K562 (cell line): ENCODE data around the gene SYNGR3. TPM values are rescaled to one million over a fixed set of nuclear protein-coding genes. Genes with fewer than 3 reads are reported as not detected.

ENCODE experiments used
- DNMT1 ChIP-seq: fragments of 450-650 bp; IDR thresholded peaks from 2 replicates; pipeline ENCODE4 v1.6.1; 2016; ENCODE audit warnings: antibody characterized with exemption, mild to moderate bottlenecking
- ELF2 ChIP-seq: fragments of 250-450 bp; sonication (Bioruptor Pico); IDR thresholded peaks from 2 replicates; pipeline ENCODE4 v1.5.0; 2021; ENCODE audit warnings: mild to moderate bottlenecking
- FOXK1 ChIP-seq: sonication (generic); formaldehyde crosslinking; IDR thresholded peaks from 2 replicates; pipeline ENCODE4 v1.8.0; 2022; ENCODE audit warnings: missing genetic modification reagents, mild to moderate bottlenecking, borderline replicate concordance
- GABPB2 ChIP-seq: fragments of 250-450 bp; sonication (Bioruptor Pico); conservative IDR thresholded peaks from 2 replicates; pipeline ENCODE4 v1.5.1; 2021; ENCODE audit warnings: mild to moderate bottlenecking
- KDM5B ChIP-seq: fragments of 200-600 bp; sonication (generic); IDR thresholded peaks from 2 replicates; pipeline ENCODE4 v1.6.1; 2012; ENCODE audit warnings: low read depth, mild to moderate bottlenecking, moderate library complexity, low read length, control low read depth, inconsistent platforms; ENCODE audit not compliant: insufficient replicate concordance
- KLF16 ChIP-seq: IDR thresholded peaks from 2 replicates; pipeline ENCODE4 v1.6.1; 2016; ENCODE audit warnings: antibody characterized with exemption
- LEF1 ChIP-seq: fragments of 450-650 bp; IDR thresholded peaks from 2 replicates; pipeline ENCODE4 v1.6.1; 2016; ENCODE audit warnings: mild to moderate bottlenecking
- MCM7 ChIP-seq, 2 experiments: fragments of 450-650 bp; IDR thresholded peaks; 2 replicates each; pipeline ENCODE4 v1.6.1; 2016 to 2018
- MTA3 ChIP-seq: fragments of 450-650 bp; formaldehyde crosslinking; IDR thresholded peaks from 2 replicates; pipeline ENCODE4 v1.6.1; 2017; ENCODE audit warnings: mild to moderate bottlenecking, borderline replicate concordance
- NFATC3 ChIP-seq: fragments of 450-650 bp; IDR thresholded peaks from 2 replicates; pipeline ENCODE4 v1.6.1; 2017; ENCODE audit warnings: mild to moderate bottlenecking
- PHF21A ChIP-seq: fragments of 450-650 bp; IDR thresholded peaks from 2 replicates; pipeline ENCODE4 v1.6.1; 2017; ENCODE audit warnings: low read depth, borderline replicate concordance
- PTBP1 ChIP-seq: fragments of 200-400 bp; formaldehyde crosslinking; IDR thresholded peaks from 2 replicates; pipeline ENCODE4 v1.6.1; 2017; ENCODE audit warnings: low read depth, low read length
- RBFOX2 ChIP-seq: fragments of 200-400 bp; formaldehyde crosslinking; IDR thresholded peaks from 2 replicates; pipeline ENCODE4 v1.6.1; 2017; ENCODE audit warnings: low read depth, mild to moderate bottlenecking, low read length, moderate library complexity
- RBM39 ChIP-seq: fragments of 200-400 bp; formaldehyde crosslinking; optimal IDR thresholded peaks from 2 replicates; pipeline ENCODE3; 2018; ENCODE audit warnings: low read depth, low read length
- TOE1 ChIP-seq, 2 experiments: fragments of 450-650 bp in 1 of 2; sonication (generic) in 1 of 2; formaldehyde crosslinking in 1 of 2; IDR thresholded peaks; 2 replicates each; pipeline versions ENCODE4 v1.7.1 to v1.8.0; 2016 to 2022; ENCODE audit warnings: borderline replicate concordance in 2 of 2, mild to moderate bottlenecking in 2 of 2, antibody characterized with exemption in 1 of 2, inconsistent platforms in 1 of 2, low read depth in 1 of 2, missing genetic modification reagents in 1 of 2, moderate library complexity in 1 of 2
- ZC3H4 ChIP-seq: sonication (generic); formaldehyde crosslinking; IDR thresholded peaks from 2 replicates; pipeline ENCODE4 v1.9.0; 2021; ENCODE audit warnings: missing genetic modification reagents, borderline replicate concordance
- ZNF586 ChIP-seq: fragments of 450-650 bp; formaldehyde crosslinking; conservative IDR thresholded peaks from 2 replicates; pipeline ENCODE4 v1.4.0; 2020; ENCODE audit warnings: mild to moderate bottlenecking, moderate library complexity
- ZNF717 ChIP-seq: fragments of 250-450 bp; sonication (Bioruptor Pico); IDR thresholded peaks from 2 replicates; pipeline ENCODE4 v1.5.0; 2021
- polyA plus RNA-seq, 8 experiments: library from polyadenylated mRNA; depleted of rRNA in 4 of 8; stranded (reverse) in 5 of 8; unstranded in 3 of 8; fragments of >200 nt; fragmentation: Nextera tagmentation in 2 of 8; fragmentation: Illumina TruSeq in 1 of 8; extraction: Ambion mirVana in 2 of 8; extraction: Trizol in 1 of 8; gene quantifications; 2 replicates each; pipeline versions ENCODE4 v1.2.1 to v1.2.3, GENCODE V29; 2011 to 2014; ENCODE audit warnings: inconsistent platforms in 1 of 8, missing spikeins in 1 of 8
- total RNA-seq, 7 experiments: library from RNA; depleted of rRNA in 6 of 7; stranded (reverse); fragments of >200 nt in 6 of 7; fragmentation: Illumina TruSeq in 2 of 7; extraction: Trizol in 2 of 7; gene quantifications; 2 replicates each; pipeline versions ENCODE4 v1.2.1 to v1.2.3, GENCODE V29; 2011 to 2021; ENCODE audit warnings: low replicate concordance in 1 of 7
- TF ChIP-seq, protein P1 (sequence below): fragments of 250-450 bp; sonication (Bioruptor Pico); IDR thresholded peaks from 2 replicates; pipeline ENCODE4 v1.5.0; 2020; ENCODE audit warnings: mild to moderate bottlenecking, borderline replicate concordance
- TF ChIP-seq, protein P2 (sequence below), 2 experiments: fragments of 250-450 bp in 1 of 2; fragments of 450-650 bp in 1 of 2; sonication (Bioruptor Pico) in 1 of 2; IDR thresholded peaks; 2 replicates each; pipeline versions ENCODE4 v1.6.1 to v1.8.0; 2016 to 2021; ENCODE audit warnings: mild to moderate bottlenecking in 2 of 2, moderate library complexity in 2 of 2, missing compliant biosample characterization in 1 of 2, missing genetic modification characterization in 1 of 2
- TF ChIP-seq, protein P3 (sequence below): fragments of 250-450 bp; sonication (Bioruptor Pico); IDR thresholded peaks from 2 replicates; pipeline ENCODE4 v1.5.0; 2021
- TF ChIP-seq, protein P4 (sequence below), 2 experiments: fragments of 450-650 bp in 1 of 2; sonication (generic) in 1 of 2; formaldehyde crosslinking; conservative IDR thresholded peaks; 2 replicates each; pipeline versions ENCODE4 v1.4.0 to v1.8.1; 2020 to 2022; ENCODE audit warnings: mild to moderate bottlenecking in 1 of 2, missing genetic modification reagents in 1 of 2

The SYNGR3 gene
- total and polyA plus RNA-seq, 9 of the 15 experiments (the other 6 are each of a cell fraction or from before 2014, with no cell fraction given), result 3.7 to 69.2 (median 36.3) TPM

DNA sequence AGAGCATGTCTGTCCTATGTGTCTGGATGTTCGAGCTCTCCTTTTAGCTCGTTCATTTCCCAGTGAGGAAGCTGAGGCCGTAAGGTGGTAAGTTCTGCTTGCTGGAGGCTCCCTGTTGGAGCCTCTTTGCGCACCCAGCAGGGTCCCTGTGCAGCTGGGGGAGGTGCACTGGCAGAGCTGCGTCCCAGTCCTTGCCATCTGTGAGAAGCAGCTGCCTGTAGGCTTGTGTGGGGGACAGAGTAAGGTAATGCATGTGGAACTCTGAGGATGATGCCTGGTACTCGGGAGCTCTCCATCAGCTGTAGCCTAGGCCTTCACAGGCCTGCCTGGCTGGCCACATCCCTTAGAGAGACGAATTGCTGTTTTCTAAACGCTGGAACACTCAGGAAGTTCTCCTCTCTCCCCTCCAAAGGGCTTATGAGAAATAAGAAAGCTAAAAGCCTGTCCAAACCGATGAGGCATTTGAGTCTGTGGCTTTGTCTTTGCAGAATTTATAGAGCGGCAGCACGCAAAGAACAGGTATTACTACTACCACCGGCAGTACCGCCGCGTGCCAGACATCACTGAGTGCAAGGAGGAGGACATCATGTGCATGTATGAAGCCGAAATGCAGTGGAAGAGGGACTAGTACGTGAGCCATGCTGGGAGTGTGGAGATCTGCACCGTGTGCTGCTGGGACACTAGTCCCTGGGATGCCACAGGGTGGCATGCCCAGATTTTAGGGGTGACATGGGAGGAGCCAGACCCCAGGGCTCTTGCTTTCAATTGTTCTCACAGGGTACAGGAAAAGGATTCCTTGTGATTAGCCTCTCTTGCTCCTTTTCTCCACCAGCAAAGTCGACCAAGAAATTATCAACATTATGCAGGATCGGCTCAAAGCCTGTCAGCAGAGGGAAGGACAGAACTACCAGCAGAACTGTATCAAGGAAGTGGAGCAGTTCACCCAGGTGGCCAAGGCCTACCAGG lies 28.8 kb upstream of the SYNGR3 start (continued):
- TF ChIP-seq, protein P1, sequence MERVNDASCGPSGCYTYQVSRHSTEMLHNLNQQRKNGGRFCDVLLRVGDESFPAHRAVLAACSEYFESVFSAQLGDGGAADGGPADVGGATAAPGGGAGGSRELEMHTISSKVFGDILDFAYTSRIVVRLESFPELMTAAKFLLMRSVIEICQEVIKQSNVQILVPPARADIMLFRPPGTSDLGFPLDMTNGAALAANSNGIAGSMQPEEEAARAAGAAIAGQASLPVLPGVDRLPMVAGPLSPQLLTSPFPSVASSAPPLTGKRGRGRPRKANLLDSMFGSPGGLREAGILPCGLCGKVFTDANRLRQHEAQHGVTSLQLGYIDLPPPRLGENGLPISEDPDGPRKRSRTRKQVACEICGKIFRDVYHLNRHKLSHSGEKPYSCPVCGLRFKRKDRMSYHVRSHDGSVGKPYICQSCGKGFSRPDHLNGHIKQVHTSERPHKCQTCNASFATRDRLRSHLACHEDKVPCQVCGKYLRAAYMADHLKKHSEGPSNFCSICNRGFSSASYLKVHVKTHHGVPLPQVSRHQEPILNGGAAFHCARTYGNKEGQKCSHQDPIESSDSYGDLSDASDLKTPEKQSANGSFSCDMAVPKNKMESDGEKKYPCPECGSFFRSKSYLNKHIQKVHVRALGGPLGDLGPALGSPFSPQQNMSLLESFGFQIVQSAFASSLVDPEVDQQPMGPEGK (CRISPR knock-in tag), result no peak
- 0 out of 2 replicates have a peak, but pooled peaks have one; percentile 40 for TF ChIP-seq PHF21A
- TF ChIP-seq RBM39, result peak; percentile 25
- peak; percentile 38; the same call in 1 of the 2 replicates for TF ChIP-seq MTA3
- TF ChIP-seq LEF1, result peak; percentile 34; the same call in 1 of the 2 replicates
- TF ChIP-seq DNMT1, result 0 out of 2 replicates have a peak, but pooled peaks have one; percentile 14
- 0 out of 2 replicates have a peak, but pooled peaks have one; percentile 73 for TF ChIP-seq GABPB2
- TF ChIP-seq ELF2, result peak; percentile 29; the same call in 1 of the 2 replicates
- TF ChIP-seq FOXK1 (CRISPR knock-in tag), result peak; percentile 72
- peak; percentile 22; the same call in 1 of the 2 replicates for TF ChIP-seq TOE1 (IDR thresholded peaks at IDR 0.05; ENCODE audit: borderline replicate concordance)
- no peak for TF ChIP-seq TOE1 (CRISPR knock-in tag; IDR thresholded peaks at IDR 0.05; ENCODE audit: borderline replicate concordance, low read depth)
- TF ChIP-seq KLF16, result no peak
- peak; percentile 20 for TF ChIP-seq KDM5B
- TF ChIP-seq ZNF717 (CRISPR knock-in tag), result peak; percentile 85; the same call in 1 of the 2 replicates
- TF ChIP-seq, protein P2, sequence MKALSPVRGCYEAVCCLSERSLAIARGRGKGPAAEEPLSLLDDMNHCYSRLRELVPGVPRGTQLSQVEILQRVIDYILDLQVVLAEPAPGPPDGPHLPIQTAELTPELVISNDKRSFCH (CRISPR knock-in tag; IDR thresholded peaks at IDR 0.05), result no peak
- TF ChIP-seq, protein P2 (tag; IDR thresholded peaks at IDR 0.05), result no peak
- TF ChIP-seq ZNF586, result peak; percentile 47; the same call in 1 of the 2 replicates
- no peak for TF ChIP-seq MCM7 (IDR thresholded peaks at IDR 0.05)
- peak; percentile 70 for TF ChIP-seq NFATC3
- peak; percentile 7; the same call in 1 of the 2 replicates for TF ChIP-seq ZC3H4 (CRISPR knock-in tag)
- peak; percentile 58 for TF ChIP-seq RBFOX2
- TF ChIP-seq, protein P3, sequence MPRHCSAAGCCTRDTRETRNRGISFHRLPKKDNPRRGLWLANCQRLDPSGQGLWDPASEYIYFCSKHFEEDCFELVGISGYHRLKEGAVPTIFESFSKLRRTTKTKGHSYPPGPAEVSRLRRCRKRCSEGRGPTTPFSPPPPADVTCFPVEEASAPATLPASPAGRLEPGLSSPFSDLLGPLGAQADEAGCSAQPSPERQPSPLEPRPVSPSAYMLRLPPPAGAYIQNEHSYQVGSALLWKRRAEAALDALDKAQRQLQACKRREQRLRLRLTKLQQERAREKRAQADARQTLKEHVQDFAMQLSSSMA, result 0 out of 2 replicates have a peak, but pooled peaks have one; percentile 48
- TF ChIP-seq PTBP1, result 0 out of 2 replicates have a peak, but pooled peaks have one; percentile 39
- TF ChIP-seq, protein P4, sequence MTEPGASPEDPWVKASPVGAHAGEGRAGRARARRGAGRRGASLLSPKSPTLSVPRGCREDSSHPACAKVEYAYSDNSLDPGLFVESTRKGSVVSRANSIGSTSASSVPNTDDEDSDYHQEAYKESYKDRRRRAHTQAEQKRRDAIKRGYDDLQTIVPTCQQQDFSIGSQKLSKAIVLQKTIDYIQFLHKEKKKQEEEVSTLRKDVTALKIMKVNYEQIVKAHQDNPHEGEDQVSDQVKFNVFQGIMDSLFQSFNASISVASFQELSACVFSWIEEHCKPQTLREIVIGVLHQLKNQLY (CRISPR knock-in tag; conservative IDR thresholded peaks at IDR 0.05), result 0 out of 4 replicates have a peak, but pooled peaks of 1 of the 2 experiments have one; percentile 6
